GM12801 (cell line): ENCODE measurements around the gene TP53INP2.

ENCODE experiments used
- CTCF ChIP-seq: IDR thresholded peaks from one replicate; pipeline ENCODE4 v1.5.1; 2011; ENCODE audit warnings: control low read depth; ENCODE audit not compliant: insufficient read length; ENCODE audit errors: extremely low read depth

Gene TP53INP2

GRCh38 chr20:34708621-34709043 lies 4.5 kb downstream of the TP53INP2 start:
- TF ChIP-seq CTCF: no peak

- TF ChIP-seq CTCF: no peak
These were observed 5.1 kb downstream of the TP53INP2 start for GRCh38 chr20:34709044-34709830.

- no peak for TF ChIP-seq CTCF
These were observed 5.9 kb downstream of the TP53INP2 start for GRCh38 chr20:34709831-34710567.

- TF ChIP-seq CTCF: no peak
These were observed 6.4 kb downstream of the TP53INP2 start for GRCh38 chr20:34710568-34710839.

GRCh38 chr20:34710861-34711574 lies 6.9 kb downstream of the TP53INP2 start:
- TF ChIP-seq CTCF: no peak

- no peak for TF ChIP-seq CTCF
These were observed 7.8 kb downstream of the TP53INP2 start for GRCh38 chr20:34711813-34712430.
